ENCODE data around the gene CASS4. TPM values are rescaled to one million over a fixed set of nuclear protein-coding genes. Genes with fewer than 3 reads are reported as not detected.

Gene CASS4
- polyA plus RNA-seq, 1 donor from 2014 or later: 0.56 TPM

- Histone ChIP-seq H3K27me3 (ENCODE audit: insufficient read depth, low read depth, low read length) (no peaks in the 10 kb centered on the region), H3K4me2 (ENCODE audit: low read length) (no peak overlapping the region), H3K27ac (ENCODE audit: low read length) (no peak overlapping the region), H2AFZ (ENCODE audit: low read depth, low read length) (no peak overlapping the region), H3K9me3 (ENCODE audit: low read length) (no peaks in the 10 kb centered on the region), H3K36me3 (ENCODE audit: insufficient read depth, low read length) (no peaks in the 10 kb centered on the region), H3K9me2 (ENCODE audit: insufficient read depth, low read length) (no peaks in the 10 kb centered on the region), H3K9ac (ENCODE audit: low read length) (no peak overlapping the region), H3K4me3 (ENCODE audit: low read length) (peak overlapping the region; percentile 28), H3F3A (ENCODE audit: insufficient read depth, low read length, poor library complexity, severe bottlenecking) (no peaks in the 10 kb centered on the region), H4K20me1 (ENCODE audit: insufficient read depth) (no peaks in the 10 kb centered on the region), H3K79me2 (replicated peaks; ENCODE audit: insufficient read depth, low read length) (no peaks in the 10 kb centered on the region)
- no peak for TF ChIP-seq RAD21 (conservative IDR thresholded peaks at IDR 0.05)
- TF ChIP-seq TAF1 (IDR thresholded peaks at IDR 0.05; ENCODE audit: low read depth): no peak
- TF ChIP-seq SMC3 (conservative IDR thresholded peaks at IDR 0.05; ENCODE audit: poor library complexity): no peak
- TF ChIP-seq REST (IDR thresholded peaks at IDR 0.05; ENCODE audit: borderline replicate concordance): no peak
- TF ChIP-seq POLR2AphosphoS5 (IDR thresholded peaks at IDR 0.05): no peak
- no peak for TF ChIP-seq EZH2 (IDR thresholded peaks at IDR 0.05; ENCODE audit: borderline replicate concordance, insufficient read depth, low read length, poor library complexity, severe bottlenecking)
- TF ChIP-seq EP300 (conservative IDR thresholded peaks at IDR 0.05; ENCODE audit: poor library complexity, severe bottlenecking): no peak
- no peak for TF ChIP-seq MXI1 (conservative IDR thresholded peaks at IDR 0.05; ENCODE audit: poor library complexity, severe bottlenecking)
- no peak for TF ChIP-seq CTCF (IDR thresholded peaks at IDR 0.05; ENCODE audit: poor library complexity, severe bottlenecking)
Observed at GRCh38 chr20:56460459-56460858, 48.4 kb downstream of the CASS4 start.

GRCh38 chr20:56461576-56461975, 49.5 kb downstream of the CASS4 start:
- Histone ChIP-seq H3K9me3 (ENCODE audit: low read length) (no peaks in the 10 kb centered on the region), H3K4me2 (ENCODE audit: low read length) (no peak overlapping the region), H3K27me3 (ENCODE audit: insufficient read depth, low read depth, low read length) (no peaks in the 10 kb centered on the region), H3K9ac (ENCODE audit: low read length) (no peak overlapping the region), H3F3A (ENCODE audit: insufficient read depth, low read length, poor library complexity, severe bottlenecking) (no peaks in the 10 kb centered on the region), H3K79me2 (replicated peaks; ENCODE audit: insufficient read depth, low read length) (no peaks in the 10 kb centered on the region), H3K9me2 (ENCODE audit: insufficient read depth, low read length) (no peaks in the 10 kb centered on the region), H3K4me3 (ENCODE audit: low read length) (no peak overlapping the region), H3K27ac (ENCODE audit: low read length) (no peak overlapping the region), H3K36me3 (ENCODE audit: insufficient read depth, low read length) (no peaks in the 10 kb centered on the region), H2AFZ (ENCODE audit: low read depth, low read length) (no peak overlapping the region), H4K20me1 (ENCODE audit: insufficient read depth) (no peaks in the 10 kb centered on the region)
- no peak for TF ChIP-seq RAD21 (conservative IDR thresholded peaks at IDR 0.05)
- TF ChIP-seq SMC3 (conservative IDR thresholded peaks at IDR 0.05; ENCODE audit: poor library complexity): no peak
- no peak for TF ChIP-seq TAF1 (IDR thresholded peaks at IDR 0.05; ENCODE audit: low read depth)
- no peak for TF ChIP-seq EP300 (conservative IDR thresholded peaks at IDR 0.05; ENCODE audit: poor library complexity, severe bottlenecking)
- no peak for TF ChIP-seq CTCF (IDR thresholded peaks at IDR 0.05; ENCODE audit: poor library complexity, severe bottlenecking)
- no peak for TF ChIP-seq EZH2 (IDR thresholded peaks at IDR 0.05; ENCODE audit: borderline replicate concordance, insufficient read depth, low read length, poor library complexity, severe bottlenecking)
- no peak for TF ChIP-seq REST (IDR thresholded peaks at IDR 0.05; ENCODE audit: borderline replicate concordance)
- TF ChIP-seq POLR2AphosphoS5 (IDR thresholded peaks at IDR 0.05): no peak
- TF ChIP-seq MXI1 (conservative IDR thresholded peaks at IDR 0.05; ENCODE audit: poor library complexity, severe bottlenecking): no peak

Measured in neural cell (in vitro differentiated cells).